HUES6 (cell line): ENCODE measurements around the gene GRIK3.
"Not testable (repeated sequence)": the region's sequence is repeated elsewhere in the genome, so short reads cannot be mapped to it uniquely, and the experiment has no call there.

Experiments
- H3K27ac ChIP-seq: 2 replicates; pipeline ENCODE4 v1.7.0; 2013; ENCODE audit warnings: low read depth, mild to moderate bottlenecking, low read length, inconsistent platforms
- H3K27me3 ChIP-seq: 2 replicates; pipeline ENCODE4 v1.6.1; 2013; ENCODE audit warnings: low read length; ENCODE audit not compliant: control insufficient read depth, insufficient read depth
- H3K36me3 ChIP-seq: 2 replicates; pipeline ENCODE4 v1.6.1; 2013; ENCODE audit warnings: low read length; ENCODE audit not compliant: control insufficient read depth, insufficient read depth
- H3K4me1 ChIP-seq: 2 replicates; pipeline ENCODE4 v1.6.1; 2013; ENCODE audit warnings: low read length; ENCODE audit not compliant: control insufficient read depth, insufficient read depth
- H3K4me3 ChIP-seq: 2 replicates; pipeline ENCODE4 v1.5.1; 2013; ENCODE audit warnings: low read depth, low read length
- H3K9ac ChIP-seq: one replicate; pipeline ENCODE4 v1.6.1; 2013; ENCODE audit warnings: mild to moderate bottlenecking, low read length
- H3K9me3 ChIP-seq: 2 replicates; pipeline ENCODE4 v1.6.1; 2013; ENCODE audit warnings: low read depth, low read length; ENCODE audit not compliant: control insufficient read depth, insufficient read depth

The GRIK3 gene

DNA sequence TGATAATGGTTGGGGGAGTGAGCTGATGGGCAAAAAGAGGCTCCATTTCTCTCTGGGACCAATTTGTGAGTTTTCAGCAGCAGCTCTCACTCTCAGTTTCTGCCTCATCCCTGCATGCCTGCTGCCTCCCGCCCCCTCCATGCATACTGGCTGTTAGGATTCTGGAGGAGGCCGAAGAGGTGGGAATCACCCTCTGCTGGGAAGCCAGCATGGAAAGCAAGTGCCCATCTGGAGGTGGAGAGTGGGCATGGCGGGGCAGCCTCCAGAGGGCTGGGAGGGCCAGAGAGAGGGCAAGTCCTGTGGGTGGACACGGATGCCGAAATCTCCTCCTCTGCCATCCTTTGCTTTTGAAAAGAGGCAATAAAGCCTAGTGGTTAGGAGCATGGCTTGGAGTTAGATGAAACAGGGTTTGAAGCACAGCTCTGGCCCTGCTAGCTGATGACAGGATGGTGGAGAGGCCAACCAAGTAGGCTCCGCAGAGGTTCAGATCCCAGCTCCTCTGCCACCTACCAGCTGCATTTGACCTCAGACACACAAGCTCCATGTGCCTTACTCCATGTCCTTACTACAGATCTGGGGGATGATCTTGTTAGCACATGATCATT lies 113.4 kb downstream of the GRIK3 start:
- Histone ChIP-seq H3K9me3 (peaks cover 5% of the 10 kb centered on the region), H3K36me3 (no peaks in the 10 kb centered on the region), H3K27me3 (0 out of 2 replicates have a peak, but pooled peaks cover 3% of the 10 kb centered on the region), H3K9ac (no peak overlapping the region), H3K4me1 (peaks cover 10% of the 10 kb centered on the region; the same call in 1 of the 2 replicates), H3K4me3 (no peak overlapping the region), H3K27ac (no peak overlapping the region)

DNA sequence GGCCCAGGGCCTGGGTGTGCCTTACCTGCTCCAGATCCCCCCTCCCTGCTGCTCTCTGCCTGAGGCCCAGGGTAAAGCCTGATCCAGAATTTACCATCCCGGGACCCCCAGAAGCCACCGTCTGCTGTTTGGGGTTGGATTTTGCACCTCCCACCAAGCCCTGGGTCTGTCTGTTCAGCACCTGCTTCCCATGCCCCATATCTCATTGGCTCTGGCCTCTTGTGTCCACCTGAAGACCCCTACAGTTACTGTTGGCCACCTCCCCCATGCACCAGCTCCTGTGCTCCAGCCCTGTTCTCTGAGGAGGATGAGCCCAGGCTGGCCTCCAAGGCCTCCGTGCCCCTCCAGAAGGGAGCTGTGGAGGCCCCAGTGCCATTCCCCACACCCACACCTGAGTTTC lies 113.9 kb downstream of the GRIK3 start:
- H3K36me3 ChIP-seq: no peaks in the 10 kb centered on the region

DNA sequence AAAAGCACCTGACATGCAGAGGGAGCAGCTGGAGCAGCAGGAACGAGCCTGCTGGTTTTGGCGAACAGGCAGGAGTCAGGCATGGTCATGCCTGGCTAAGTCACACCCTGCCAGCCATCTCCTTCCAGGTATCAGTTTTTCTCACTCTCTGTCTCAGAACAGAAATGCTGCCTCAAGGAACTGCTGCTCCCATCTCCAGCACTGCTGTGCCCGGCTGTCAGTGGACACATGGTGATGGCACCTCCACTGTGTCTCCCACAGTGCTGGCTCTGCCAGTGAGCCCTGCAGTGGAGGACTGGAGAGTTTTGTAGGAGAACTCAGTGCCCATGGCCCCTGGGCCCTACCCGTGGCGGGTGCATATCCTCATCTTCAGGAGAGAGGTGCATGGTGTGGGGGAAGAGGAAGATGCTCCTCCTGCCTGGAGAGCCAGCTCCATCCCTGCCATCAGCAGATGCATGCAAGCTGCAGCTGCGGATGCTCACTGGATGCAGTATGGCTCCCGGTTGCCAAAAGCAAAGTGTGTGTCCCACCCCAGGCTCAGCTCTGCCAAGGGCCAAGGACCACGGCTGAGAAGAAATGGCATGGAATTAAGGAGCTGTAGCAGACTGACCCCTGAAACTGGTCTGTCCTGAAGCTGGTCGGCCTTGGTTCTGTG lies 114.7 kb downstream of the GRIK3 start:
- Histone ChIP-seq H3K27ac (no peak overlapping the region), H3K27me3 (0 out of 2 replicates have a peak, but pooled peaks cover 3% of the 10 kb centered on the region), H3K4me1 (peaks cover 10% of the 10 kb centered on the region; the same call in 1 of the 2 replicates), H3K9ac (no peak overlapping the region), H3K4me3 (no peak overlapping the region), H3K36me3 (no peaks in the 10 kb centered on the region), H3K9me3 (peaks cover 16% of the 10 kb centered on the region)

More for the DNA sequence above, 113.9 kb downstream of the GRIK3 start:
- peaks cover 10% of the 10 kb centered on the region; the same call in 1 of the 2 replicates for H3K4me1 ChIP-seq
- H3K27me3 ChIP-seq: 0 out of 2 replicates have a peak, but pooled peaks cover 3% of the 10 kb centered on the region
- H3K9ac ChIP-seq: no peak overlapping the region
- H3K27ac ChIP-seq: no peak overlapping the region
- H3K4me3 ChIP-seq: no peak overlapping the region
- H3K9me3 ChIP-seq: peaks cover 11% of the 10 kb centered on the region

DNA sequence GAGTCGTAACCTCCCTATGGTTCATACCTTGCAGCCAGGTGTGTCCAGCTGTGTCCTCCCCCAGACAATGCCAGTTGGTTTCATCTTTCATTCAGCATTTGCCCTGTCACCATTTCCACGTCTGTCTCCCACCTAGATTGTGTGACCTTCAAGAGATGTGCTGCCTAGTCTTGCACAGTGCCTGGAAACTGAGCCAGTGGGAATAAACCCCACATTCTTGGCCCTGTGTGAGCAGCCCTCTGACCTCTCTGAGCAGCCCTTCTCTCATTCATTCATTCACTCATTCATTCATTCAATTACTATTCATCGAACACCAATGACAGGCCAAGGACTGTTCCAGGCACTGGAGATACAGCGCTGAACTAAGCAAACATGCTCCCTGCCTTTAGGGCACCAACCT lies 115.7 kb downstream of the GRIK3 start:
- Histone ChIP-seq H3K4me3 (no peak overlapping the region), H3K9ac (no peak overlapping the region), H3K9me3 (peaks cover 16% of the 10 kb centered on the region), H3K36me3 (no peaks in the 10 kb centered on the region), H3K4me1 (peaks cover 13% of the 10 kb centered on the region), H3K27ac (no peak overlapping the region), H3K27me3 (0 out of 2 replicates have a peak, but pooled peaks cover 3% of the 10 kb centered on the region)

DNA sequence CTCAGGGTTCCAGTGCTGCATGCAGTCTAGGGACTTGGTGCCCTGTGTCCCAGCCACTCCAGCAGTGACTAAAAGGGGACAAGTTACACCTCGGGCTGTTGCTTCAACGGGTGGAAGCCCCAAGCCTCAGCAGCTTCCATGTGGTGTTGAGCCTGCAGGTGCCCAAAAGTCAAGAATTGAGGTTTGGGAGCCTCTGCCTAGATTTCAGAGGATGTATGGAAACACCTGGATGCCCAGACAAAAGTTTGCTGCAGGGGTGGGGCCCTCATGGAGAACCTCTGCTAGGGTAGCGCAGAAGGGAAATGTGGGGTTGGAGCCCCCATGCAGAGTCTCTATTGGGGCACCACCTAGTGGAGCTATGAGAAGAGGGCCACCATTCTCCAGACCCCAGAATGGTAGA lies 117.8 kb downstream of the GRIK3 start:
- peaks cover 16% of the 10 kb centered on the region for H3K9me3 ChIP-seq
- not testable (repeated sequence) for H3K4me3 ChIP-seq, H3K36me3 ChIP-seq, H3K27me3 ChIP-seq, H3K27ac ChIP-seq, H3K9ac ChIP-seq, H3K4me1 ChIP-seq

DNA sequence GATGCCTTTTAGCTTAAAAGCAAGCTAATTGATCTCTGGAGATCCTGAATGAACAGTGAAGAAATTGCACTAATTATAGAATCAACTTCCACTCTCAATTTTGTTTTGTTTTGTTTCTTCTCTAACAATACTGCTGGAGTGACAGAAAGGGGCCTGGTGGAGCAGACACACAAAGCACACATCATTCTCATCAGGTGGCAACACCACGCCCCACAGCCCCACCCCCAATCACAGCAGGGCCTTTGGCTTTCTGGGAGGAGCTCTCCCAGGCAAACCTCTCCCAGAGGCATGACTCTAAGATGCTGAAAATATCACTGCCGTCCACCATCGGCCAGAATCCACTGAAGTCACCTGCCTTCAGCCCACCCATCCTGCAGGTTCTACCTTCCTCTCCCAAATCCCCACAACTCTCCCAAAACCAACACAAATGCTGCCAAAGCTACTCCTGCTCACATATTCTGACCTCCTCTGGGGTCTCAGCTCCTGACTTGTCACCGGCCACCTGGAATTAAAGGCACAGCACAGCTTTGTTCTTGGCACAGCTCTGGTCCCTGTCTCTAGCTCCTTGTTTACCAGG lies 120.7 kb downstream of the GRIK3 start:
- Histone ChIP-seq H3K9me3 (peaks cover 16% of the 10 kb centered on the region), H3K36me3 (no peaks in the 10 kb centered on the region), H3K9ac (no peak overlapping the region), H3K27me3 (no peaks in the 10 kb centered on the region), H3K4me3 (no peak overlapping the region), H3K4me1 (peaks cover 9% of the 10 kb centered on the region), H3K27ac (no peak overlapping the region)

DNA sequence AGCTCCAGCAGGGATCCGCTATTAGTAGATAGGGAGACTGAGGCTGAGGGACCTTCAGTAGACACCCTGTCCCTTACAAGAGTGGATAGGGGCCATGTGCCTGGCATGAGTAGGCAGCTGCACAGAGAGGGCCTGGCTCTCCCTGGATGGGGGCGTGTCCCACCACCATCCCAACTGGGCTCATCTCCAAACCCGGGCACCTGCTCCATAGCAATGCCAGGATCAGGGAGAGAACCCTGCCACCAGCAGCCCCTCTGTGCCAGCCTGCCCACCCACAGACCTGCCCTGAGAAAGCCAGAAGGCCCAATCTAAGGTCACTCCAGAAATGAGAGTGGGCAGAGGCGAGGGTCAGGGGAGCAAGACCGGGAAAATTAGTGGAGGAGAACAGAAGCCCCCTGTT lies 121.3 kb downstream of the GRIK3 start:
- Histone ChIP-seq H3K27ac (no peak overlapping the region), H3K9me3 (peaks cover 16% of the 10 kb centered on the region), H3K27me3 (no peaks in the 10 kb centered on the region; the same call in 1 of the 2 replicates), H3K36me3 (no peaks in the 10 kb centered on the region), H3K9ac (no peak overlapping the region), H3K4me1 (peaks cover 9% of the 10 kb centered on the region), H3K4me3 (no peak overlapping the region)

DNA sequence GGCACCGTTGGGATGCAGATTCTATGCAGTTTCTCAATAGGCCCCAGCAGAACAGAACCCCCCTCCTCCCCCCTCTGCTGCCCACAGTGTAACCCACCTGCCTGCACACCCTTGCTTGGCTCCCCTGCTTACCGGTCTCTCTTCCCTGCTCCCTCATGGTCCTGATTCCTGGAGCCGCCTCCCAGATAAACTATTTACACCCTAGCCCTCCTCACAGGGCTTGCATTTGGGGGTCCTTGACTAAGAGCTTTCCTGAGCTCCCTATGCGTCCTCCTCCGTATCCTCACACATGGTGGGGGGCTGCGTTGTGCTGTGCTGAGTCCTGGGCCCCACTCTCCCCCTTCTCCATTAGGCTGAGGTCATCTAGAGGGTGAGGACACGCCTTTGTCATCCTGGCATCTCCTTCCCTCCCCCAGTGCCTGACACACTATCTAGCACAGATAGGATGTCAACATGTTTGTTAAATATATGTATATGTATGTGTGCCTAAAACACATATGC lies 121.9 kb downstream of the GRIK3 start:
- no peak overlapping the region for H3K4me3 ChIP-seq
- no peak overlapping the region for H3K27ac ChIP-seq
- no peaks in the 10 kb centered on the region; the same call in 1 of the 2 replicates for H3K27me3 ChIP-seq
- no peak overlapping the region for H3K9ac ChIP-seq
- no peaks in the 10 kb centered on the region for H3K36me3 ChIP-seq
- peaks cover 16% of the 10 kb centered on the region for H3K9me3 ChIP-seq
- peaks cover 9% of the 10 kb centered on the region for H3K4me1 ChIP-seq

DNA sequence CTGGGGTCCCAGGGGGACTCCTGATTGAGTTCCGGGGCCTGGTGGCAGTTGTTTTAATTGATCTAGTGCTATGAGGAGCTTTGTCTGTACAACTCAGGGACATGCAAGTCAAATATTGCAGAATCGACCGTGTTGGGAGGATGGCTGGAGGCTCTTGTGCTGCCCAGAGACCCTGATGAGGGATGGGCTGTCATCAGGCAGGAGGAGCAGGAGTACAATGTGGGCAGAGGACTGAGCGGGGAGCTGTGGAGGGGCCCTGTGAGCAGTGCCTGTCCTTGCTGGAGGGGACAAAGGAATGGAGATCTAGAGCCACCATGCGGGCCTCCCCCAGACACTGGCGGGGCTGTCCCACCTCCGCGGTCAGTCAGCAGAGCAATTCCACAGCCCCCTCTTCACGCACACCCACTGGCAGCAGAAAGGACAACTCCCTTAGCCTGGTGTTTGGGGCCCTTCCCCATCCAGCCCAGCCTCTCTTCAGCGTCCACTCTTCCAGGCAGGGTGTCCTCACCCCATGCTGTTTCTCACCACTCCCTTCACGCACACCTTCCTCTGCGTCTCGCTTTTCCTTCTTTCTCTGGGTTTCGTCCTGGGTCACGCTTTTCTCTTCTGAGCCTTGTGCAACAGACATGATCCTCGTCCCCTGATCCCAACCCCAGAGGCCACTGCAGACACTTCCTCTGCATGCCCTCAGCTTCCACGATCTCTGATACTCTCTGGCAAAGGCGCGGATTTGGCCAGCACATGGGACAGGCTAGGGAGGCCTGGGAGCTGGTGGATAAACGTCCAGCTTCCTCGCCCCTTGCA lies 122.6 kb downstream of the GRIK3 start:
- Histone ChIP-seq H3K36me3 (no peaks in the 10 kb centered on the region), H3K27ac (no peak overlapping the region), H3K9ac (no peak overlapping the region), H3K9me3 (peaks cover 16% of the 10 kb centered on the region), H3K27me3 (no peaks in the 10 kb centered on the region; the same call in 1 of the 2 replicates), H3K4me1 (peaks cover 9% of the 10 kb centered on the region), H3K4me3 (no peak overlapping the region)

DNA sequence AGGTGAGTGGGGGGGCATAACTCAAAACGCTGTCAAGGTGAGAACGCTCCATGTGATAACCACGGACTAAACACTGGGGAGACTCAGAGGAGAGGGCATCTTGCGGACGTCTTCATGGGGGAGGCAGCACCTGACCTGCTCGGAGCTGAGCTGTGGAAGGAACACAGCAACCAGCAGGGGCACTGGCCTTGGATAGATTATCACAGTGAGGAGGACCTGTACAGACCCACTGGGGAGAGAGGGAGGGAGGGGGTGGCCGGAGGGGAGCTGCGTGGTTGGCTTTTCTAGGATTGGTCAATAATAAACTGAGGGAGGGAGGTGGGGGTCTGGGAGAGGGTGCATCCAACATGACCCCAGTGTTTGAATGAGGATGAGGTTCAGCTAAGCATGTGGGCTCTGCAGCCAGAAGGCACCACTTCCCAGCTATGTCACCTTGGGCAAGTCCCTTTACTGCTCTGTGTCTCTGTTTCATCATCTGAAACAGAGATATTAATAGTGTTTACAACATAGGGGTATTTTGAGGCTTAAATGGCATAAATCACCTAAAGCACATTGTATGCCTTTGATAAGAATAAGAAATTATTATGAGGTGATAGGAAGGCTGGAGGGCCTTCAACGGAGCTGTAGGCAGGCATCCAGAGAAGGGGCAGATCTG lies 123.3 kb downstream of the GRIK3 start:
- H3K4me1 ChIP-seq: peaks cover 9% of the 10 kb centered on the region

More for the DNA sequence above, 123.3 kb downstream of the GRIK3 start:
- Histone ChIP-seq H3K27me3 (no peaks in the 10 kb centered on the region; the same call in 1 of the 2 replicates), H3K9me3 (peaks cover 11% of the 10 kb centered on the region), H3K9ac (no peak overlapping the region), H3K4me3 (no peak overlapping the region), H3K36me3 (no peaks in the 10 kb centered on the region), H3K27ac (no peak overlapping the region)
